Activated naive CD4-positive, alpha-beta T cell treated with anti-CD3 and anti-CD28 coated beads for 36 hours (primary cell): Measurements from ENCODE around the gene SYNM. TPM values are rescaled to one million over a fixed set of nuclear protein-coding genes. Genes with fewer than 3 reads are reported as not detected.
"Not testable (repeated sequence)": the region's sequence is repeated elsewhere in the genome, so short reads cannot be mapped to it uniquely, and the experiment has no call there.

Experiments
- CTCF ChIA-PET: fragments of 350-600 bp; sonication (Branson Sonifier 250); formaldehyde crosslinking; loops from one replicate; lab custom pipeline; 2021; ENCODE audit warnings: antibody characterized with exemption; lab: Charles Lee
- DNase-seq: peaks from one replicate; pipeline ENCODE4 v3.0.0-alpha.2; 2020
- H3K27ac Mint-ChIP-seq: one replicate; pipeline ENCODE4 v1.8.0; 2021; ENCODE audit warnings: mild to moderate bottlenecking, mixed read lengths
- H3K27me3 Mint-ChIP-seq: one replicate; pipeline ENCODE4 v1.8.0; 2021; ENCODE audit warnings: low read depth, mixed read lengths
- H3K36me3 Mint-ChIP-seq: one replicate; pipeline ENCODE4 v1.8.0; 2021; ENCODE audit warnings: low read depth, mixed read lengths
- H3K4me1 Mint-ChIP-seq: one replicate; pipeline ENCODE4 v1.8.0; 2021; ENCODE audit warnings: low read depth, mixed read lengths
- H3K4me3 Mint-ChIP-seq: one replicate; pipeline ENCODE4 v1.8.0; 2021; ENCODE audit warnings: mild to moderate bottlenecking, moderate library complexity, mixed read lengths
- H3K9me3 Mint-ChIP-seq: one replicate; pipeline ENCODE4 v1.8.0; 2021; ENCODE audit warnings: mixed read lengths
- intact Hi-C: fragments of 100-400 bp; cut with micrococcal nuclease; formaldehyde crosslinking; loops from one replicate; pipeline ENCODE4 v1.15.1; 2023
- total RNA-seq, 2 experiments: library from RNA; stranded (reverse); gene quantifications; one replicate each; pipeline ENCODE4 v1.2.3, GENCODE V29; 2021

The SYNM gene
- total RNA-seq, 2 experiments from 2014 or later: 1.3 to 1.4 TPM

DNA sequence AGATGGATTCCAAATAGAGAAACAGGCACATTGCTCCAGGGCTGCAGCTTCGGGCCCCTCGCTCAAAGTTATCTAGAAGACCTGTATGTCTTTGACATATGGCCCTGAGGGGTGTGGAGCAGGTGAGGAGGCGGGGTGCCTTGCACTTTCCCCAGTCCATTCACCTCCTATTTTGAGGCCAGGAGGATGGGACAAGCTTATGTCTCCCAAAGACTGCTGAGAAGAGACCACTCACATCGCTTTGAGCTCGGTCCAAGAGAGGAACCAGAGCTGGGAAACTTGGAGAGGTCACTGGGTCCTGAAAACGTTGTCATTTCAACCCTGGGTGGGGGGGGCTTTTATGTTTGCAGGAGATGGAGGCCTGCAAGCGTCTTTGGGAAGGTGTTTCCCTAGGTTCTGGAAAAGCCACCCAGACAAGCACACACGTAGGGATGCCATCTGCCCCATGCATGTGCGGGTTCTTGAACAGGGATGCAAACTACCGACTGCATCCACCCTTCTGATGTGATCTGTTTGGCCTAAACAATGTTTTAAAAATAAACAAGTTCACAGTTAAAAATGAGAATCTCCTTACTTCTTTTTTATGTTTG lies 33.7 kb upstream of the SYNM start:
- intact Hi-C loops: loop anchor here (10.0 kb wide), 1 partner anchor 756 kb away; no protein-coding TSS in a partner anchor
- Mint-ChIP-seq H3K27me3 (no peaks in the 10 kb centered on the region), H3K36me3 (no peaks in the 10 kb centered on the region), H3K4me3 (no peak overlapping the region), H3K9me3 (no peaks in the 10 kb centered on the region), H3K27ac (no peak overlapping the region), H3K4me1 (peaks cover 2% of the 10 kb centered on the region)
- CTCF ChIA-PET: interaction anchor here (0.7 to 1.1 kb wide), 3 partner anchors 13 to 149 kb away, joined by 3 read pairs; no protein-coding TSS in a partner anchor
- no peak for DNase-seq

DNA sequence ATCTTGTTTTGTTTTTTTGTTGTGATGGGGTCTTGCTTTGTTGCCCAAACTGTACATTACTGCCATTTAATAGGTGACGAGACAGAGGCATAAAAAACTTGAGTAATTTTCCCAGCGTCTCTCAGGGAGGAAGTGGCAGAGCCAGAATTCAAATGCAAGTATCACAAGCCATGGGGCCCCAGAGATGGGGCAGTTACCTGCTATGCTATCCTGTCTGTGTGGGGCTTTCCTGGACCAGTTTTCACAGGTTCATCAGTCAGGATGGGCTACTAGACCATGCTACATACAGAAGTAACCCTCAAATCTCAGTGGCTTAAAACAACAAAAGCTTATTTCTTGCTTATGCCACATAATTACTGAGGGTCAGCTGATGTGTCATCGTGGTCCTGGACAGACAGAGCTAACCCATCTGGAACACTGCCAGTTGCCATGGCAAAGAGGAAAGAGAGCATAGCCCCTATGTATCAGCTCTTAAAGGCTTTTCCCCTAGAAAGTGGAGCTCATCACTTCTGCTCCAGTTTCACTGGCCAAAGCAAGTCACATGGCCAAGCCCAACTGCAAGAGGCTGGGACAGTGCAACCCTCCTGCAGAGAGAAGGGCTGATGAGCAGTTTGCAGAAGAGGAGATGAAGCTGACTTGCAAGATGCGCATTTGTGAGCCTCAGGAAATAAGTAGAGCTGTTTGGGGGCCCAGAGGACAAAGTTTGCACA lies 31.7 kb upstream of the SYNM start:
- intact Hi-C loops: loop anchor here (10.0 kb wide), 1 partner anchor 758 kb away; no protein-coding TSS in a partner anchor
- CTCF ChIA-PET: interaction anchor here (1.0 to 4.5 kb wide), 4 partner anchors 13 to 630 kb away, joined by 3 to 41 read pairs (median 4); no protein-coding TSS in a partner anchor
- DNase-seq: no peak
- Mint-ChIP-seq H3K4me3 (no peak overlapping the region), H3K9me3 (no peaks in the 10 kb centered on the region), H3K4me1 (peaks cover 7% of the 10 kb centered on the region), H3K36me3 (no peaks in the 10 kb centered on the region), H3K27me3 (no peaks in the 10 kb centered on the region), H3K27ac (no peak overlapping the region)

DNA sequence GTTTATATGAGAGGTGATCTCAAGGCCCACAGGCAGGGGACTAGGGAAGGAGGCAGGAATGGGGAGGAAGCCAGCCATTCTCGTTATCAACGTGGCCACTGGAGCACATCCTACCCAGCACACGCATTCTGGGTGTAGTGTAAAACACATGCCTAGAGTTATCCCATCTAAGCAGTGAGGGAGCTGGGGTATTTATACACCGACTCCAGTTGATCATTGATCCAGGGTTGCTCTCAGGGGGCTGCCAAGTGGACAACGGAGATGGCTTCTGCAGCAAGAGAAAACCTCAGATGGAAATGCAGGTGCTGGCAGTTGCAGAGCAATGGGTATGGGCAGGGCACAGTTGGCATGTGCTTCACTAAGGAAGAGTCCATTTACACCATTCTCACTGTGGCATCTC lies 30.4 kb upstream of the SYNM start:
- Mint-ChIP-seq H3K9me3 (no peaks in the 10 kb centered on the region), H3K27ac (no peak overlapping the region), H3K4me3 (no peak overlapping the region), H3K27me3 (peaks cover 2% of the 10 kb centered on the region), H3K4me1 (peaks cover 7% of the 10 kb centered on the region), H3K36me3 (no peaks in the 10 kb centered on the region)
- intact Hi-C loops: loop anchor here (10.0 kb wide), 1 partner anchor 760 kb away; no protein-coding TSS in a partner anchor
- CTCF ChIA-PET: interaction anchor here (0.7 to 4.5 kb wide), 4 partner anchors 15 to 647 kb away, joined by 3 to 41 read pairs (median 8); no protein-coding TSS in a partner anchor
- no peak for DNase-seq

DNA sequence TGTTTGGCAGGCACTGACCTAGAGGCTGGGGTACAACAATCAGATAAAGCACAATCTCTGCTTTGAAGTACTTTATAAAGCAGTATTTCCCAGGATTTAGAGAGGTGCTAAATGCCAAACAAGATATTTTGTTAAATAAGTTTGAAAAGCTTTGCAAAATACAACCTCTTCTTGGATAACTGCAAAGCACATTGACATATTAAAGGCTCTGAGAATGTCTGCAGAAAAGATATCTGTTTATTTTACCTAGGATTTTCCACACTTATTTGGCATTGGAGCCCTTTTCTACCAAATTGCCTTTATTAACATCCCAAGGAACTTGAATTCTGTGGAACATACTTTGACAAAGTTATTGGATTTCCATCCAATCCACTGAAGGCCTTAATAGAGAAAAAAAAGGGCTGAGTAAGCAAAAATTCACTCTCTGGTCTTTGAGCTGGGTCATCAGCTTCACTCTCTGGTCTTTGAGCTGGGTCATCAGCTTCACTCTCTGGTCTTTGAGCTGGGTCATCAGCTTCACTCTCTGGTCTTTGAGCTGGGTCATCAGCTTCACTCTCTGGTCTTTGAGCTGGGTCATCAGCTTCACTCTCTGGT lies 29.7 kb upstream of the SYNM start:
- not testable (repeated sequence) for H3K4me1 Mint-ChIP-seq, DNase-seq, H3K4me3 Mint-ChIP-seq, H3K27me3 Mint-ChIP-seq, H3K9me3 Mint-ChIP-seq, H3K27ac Mint-ChIP-seq, H3K36me3 Mint-ChIP-seq
- CTCF ChIA-PET: interaction anchor here (0.9 to 4.5 kb wide), 6 partner anchors 15 to 631 kb away, joined by 3 to 41 read pairs (median 4); no protein-coding TSS in a partner anchor
- intact Hi-C loops: loop anchor here (5.0 to 10.0 kb wide), 3 partner anchors 298 to 760 kb away; partner anchors contain the start of gene IGF1R

DNA sequence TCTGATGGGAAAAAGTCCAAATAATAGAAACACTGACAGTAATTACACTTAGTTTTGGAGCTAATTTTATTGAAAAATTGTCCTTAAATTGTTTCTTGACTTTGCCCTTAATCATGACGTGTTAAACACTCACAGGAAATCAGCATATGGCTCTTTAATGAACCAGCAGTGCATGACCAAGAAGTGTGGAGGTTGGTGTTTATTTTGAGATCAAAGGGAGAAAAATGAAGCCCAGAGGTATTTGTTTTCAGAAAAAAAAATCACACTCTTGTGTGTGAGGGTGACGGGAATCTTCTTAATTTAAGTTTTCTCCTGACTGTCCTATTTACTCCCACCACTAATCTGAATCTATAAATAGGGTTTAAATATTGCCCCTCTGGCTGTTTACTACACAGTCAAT lies 28.8 kb upstream of the SYNM start:
- H3K4me3 Mint-ChIP-seq: peak overlapping the region; percentile 72
- H3K9me3 Mint-ChIP-seq: no peaks in the 10 kb centered on the region
- intact Hi-C loops: loop anchor here (1.0 to 10.0 kb wide), 5 partner anchors 299 to 761 kb away; partner anchors contain the start of gene IGF1R
- no peak overlapping the region for H3K27ac Mint-ChIP-seq
- CTCF ChIA-PET: interaction anchor here (0.7 to 4.5 kb wide), 27 partner anchors 8 to 648 kb away, joined by 3 to 41 read pairs (median 4); no protein-coding TSS in a partner anchor
- H3K27me3 Mint-ChIP-seq: peaks cover 7% of the 10 kb centered on the region
- H3K36me3 Mint-ChIP-seq: no peaks in the 10 kb centered on the region
- peaks cover 7% of the 10 kb centered on the region for H3K4me1 Mint-ChIP-seq
- DNase-seq: no peak

DNA sequence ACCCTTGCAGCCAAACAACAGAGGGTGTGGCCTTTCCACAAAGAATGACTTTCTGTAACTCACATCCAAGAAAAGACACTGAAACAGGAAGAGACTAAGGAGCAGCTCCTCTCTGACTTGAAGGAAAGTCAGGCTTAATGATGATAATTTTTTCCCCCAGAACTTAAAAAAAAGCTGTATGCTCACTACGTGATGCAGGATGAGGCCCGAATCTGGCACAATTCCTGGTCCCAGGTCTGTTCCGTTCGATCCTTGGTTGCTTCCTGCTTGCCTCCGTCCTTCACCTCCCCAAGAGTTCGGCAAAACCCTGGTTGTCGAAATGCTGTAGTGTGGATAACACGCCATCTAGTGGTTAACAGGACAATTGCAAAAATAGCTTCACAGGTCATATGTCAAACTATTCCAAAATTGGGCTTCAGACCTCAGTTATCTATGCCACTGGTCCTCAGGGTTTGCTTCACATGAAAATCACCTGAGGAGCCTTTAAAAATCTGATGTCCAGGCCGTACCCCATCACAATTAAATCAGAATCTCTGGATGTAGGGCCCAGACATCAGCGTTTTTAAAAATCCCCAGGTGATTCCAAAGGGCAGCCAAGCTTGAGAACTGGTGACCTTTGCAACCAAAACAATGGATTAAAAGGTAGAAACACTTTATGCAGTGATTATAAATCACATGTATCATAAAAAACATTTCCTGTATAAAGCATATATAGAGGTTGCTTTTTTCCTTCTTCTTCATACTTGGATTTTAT lies 28.1 kb upstream of the SYNM start:
- Mint-ChIP-seq H3K27ac (no peak overlapping the region), H3K9me3 (no peaks in the 10 kb centered on the region), H3K36me3 (no peaks in the 10 kb centered on the region), H3K4me3 (peak overlapping the region; percentile 72), H3K4me1 (peaks cover 7% of the 10 kb centered on the region), H3K27me3 (peaks cover 9% of the 10 kb centered on the region)
- CTCF ChIA-PET: interaction anchor here (0.7 to 4.5 kb wide), 29 partner anchors 9 to 649 kb away, joined by 3 to 41 read pairs (median 4); no protein-coding TSS in a partner anchor
- intact Hi-C loops: loop anchor here (1.0 to 10.0 kb wide), 5 partner anchors 299 to 762 kb away; partner anchors contain the start of gene IGF1R
- peak; percentile 61 for DNase-seq

DNA sequence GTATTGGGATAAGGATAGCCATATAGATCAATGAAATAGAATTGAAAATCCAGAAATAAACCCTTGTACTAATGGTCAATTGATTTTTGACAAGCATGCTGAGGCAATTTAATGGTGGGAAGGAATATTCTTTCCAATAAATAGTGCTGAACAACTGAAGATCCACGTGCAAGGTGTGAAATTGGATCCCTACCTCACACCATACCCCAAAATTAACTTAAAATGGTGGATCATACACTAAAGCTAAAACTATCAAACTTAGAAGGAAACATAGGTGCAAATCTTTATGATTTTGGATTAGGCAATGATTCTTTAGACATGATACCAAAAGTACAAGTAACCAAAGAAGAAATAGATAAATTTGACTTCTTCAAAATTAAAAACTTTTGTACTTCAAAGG lies 22.1 kb upstream of the SYNM start:
- H3K9me3 Mint-ChIP-seq: no peaks in the 10 kb centered on the region
- H3K4me3 Mint-ChIP-seq: no peak overlapping the region
- no peaks in the 10 kb centered on the region for H3K36me3 Mint-ChIP-seq
- intact Hi-C loops: no loop called here
- CTCF ChIA-PET: interaction anchor here (0.6 to 1.1 kb wide), 2 partner anchors 15 to 115 kb away, joined by 3 to 5 read pairs; no protein-coding TSS in a partner anchor
- H3K27ac Mint-ChIP-seq: no peak overlapping the region
- peaks cover 11% of the 10 kb centered on the region for H3K27me3 Mint-ChIP-seq
- no peak for DNase-seq
- H3K4me1 Mint-ChIP-seq: no peaks in the 10 kb centered on the region

DNA sequence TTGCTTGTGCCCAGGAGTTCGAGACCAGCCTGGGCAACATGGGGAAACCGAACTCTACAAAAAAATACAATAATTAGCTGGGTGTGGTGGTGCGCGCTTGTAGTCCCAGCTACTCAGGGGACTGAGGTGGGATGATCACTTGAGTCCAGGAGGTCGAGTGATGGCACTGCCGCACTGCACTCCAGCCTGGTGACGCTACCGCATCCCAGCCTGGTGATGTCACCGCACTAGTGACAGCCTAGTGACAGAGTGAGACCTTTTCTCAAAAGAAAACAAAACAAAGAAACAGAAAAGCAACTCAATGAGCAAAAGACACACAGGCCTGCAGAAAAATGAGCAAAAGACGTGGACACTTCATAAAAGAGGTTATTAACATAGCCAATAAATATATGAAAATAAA lies 19.9 kb upstream of the SYNM start:
- no peak for DNase-seq
- no peaks in the 10 kb centered on the region for H3K9me3 Mint-ChIP-seq
- H3K4me1 Mint-ChIP-seq: peaks cover 2% of the 10 kb centered on the region
- intact Hi-C loops: no loop called here
- no peaks in the 10 kb centered on the region for H3K36me3 Mint-ChIP-seq
- CTCF ChIA-PET: interaction anchor here (0.7 kb wide), 1 partner anchor 669 kb away, joined by 3 read pairs; no protein-coding TSS in a partner anchor
- no peak overlapping the region for H3K4me3 Mint-ChIP-seq
- H3K27ac Mint-ChIP-seq: no peak overlapping the region
- peaks cover 11% of the 10 kb centered on the region for H3K27me3 Mint-ChIP-seq

DNA sequence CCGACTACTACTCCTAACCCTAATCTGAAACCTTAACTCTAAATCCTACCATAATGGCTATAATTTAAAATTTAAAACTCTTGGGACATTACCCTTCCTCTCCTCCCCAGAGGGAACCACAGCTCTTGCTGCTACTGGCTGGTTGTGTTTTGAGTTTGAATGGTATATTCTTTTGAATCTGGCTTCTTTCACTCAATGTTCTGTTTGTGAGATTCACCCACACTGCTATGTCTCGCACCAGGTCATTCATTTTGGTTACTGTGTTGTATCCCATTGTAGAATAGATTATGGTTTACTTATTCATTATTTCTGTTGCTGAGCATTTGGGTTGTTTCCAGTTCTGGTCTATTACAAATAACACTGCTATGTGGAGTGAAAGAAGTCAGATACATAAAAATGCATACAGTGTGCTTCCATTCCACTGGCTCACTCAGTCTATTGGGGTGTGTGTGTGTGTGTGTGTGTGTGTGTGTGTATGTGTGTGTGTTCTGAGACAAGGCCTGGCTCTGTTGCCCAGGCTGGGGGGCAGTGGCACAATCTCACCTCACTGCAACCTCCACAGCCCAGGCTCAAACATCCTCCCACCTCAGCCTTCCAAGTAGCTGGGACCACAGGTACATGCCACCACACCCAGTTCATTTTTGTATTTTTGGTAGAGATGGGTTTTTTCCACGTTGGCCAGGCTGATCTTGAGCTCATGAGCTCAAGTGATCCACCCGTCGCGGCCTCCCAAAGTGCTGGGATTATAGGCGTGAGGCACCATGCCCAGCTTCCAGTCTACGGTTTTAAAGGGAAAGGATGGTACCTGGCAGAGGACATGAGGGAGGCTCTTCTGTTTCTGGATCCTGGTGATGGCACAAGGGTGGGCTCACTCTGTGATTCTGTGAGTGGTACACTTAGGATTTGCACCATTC lies 19.2 kb upstream of the SYNM start:
- no peak overlapping the region for H3K4me3 Mint-ChIP-seq
- CTCF ChIA-PET: interaction anchor here (0.6 to 1.8 kb wide), 3 partner anchors 9 to 124 kb away, joined by 3 to 10 read pairs (median 3); no protein-coding TSS in a partner anchor
- H3K27ac Mint-ChIP-seq: no peak overlapping the region
- DNase-seq: no peak
- peaks cover 14% of the 10 kb centered on the region for H3K27me3 Mint-ChIP-seq
- intact Hi-C loops: no loop called here
- H3K9me3 Mint-ChIP-seq: no peaks in the 10 kb centered on the region
- peaks cover 8% of the 10 kb centered on the region for H3K4me1 Mint-ChIP-seq
- H3K36me3 Mint-ChIP-seq: no peaks in the 10 kb centered on the region

DNA sequence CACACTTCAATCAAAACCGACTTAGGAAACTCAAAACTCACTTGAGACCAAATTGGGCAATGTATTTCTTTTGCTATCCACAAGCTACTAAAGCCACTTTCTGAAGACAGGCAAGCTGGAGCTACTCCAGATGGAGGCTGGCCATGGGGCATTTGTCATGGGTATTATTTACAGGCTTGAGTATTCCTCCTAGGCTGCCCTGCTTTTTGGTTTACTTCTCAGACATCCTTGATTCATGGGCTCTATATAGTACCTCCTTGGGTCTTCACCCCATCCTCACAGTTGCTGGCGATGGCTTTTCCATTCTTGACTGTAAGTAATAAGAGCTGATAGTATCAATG lies 18.6 kb upstream of the SYNM start:
- no peak overlapping the region for H3K27ac Mint-ChIP-seq
- peaks cover 8% of the 10 kb centered on the region for H3K27me3 Mint-ChIP-seq
- H3K4me3 Mint-ChIP-seq: no peak overlapping the region
- DNase-seq: no peak
- no peaks in the 10 kb centered on the region for H3K36me3 Mint-ChIP-seq
- intact Hi-C loops: no loop called here
- CTCF ChIA-PET: interaction anchor here (0.9 to 1.8 kb wide), 2 partner anchors 10 to 16 kb away, joined by 3 to 10 read pairs; no protein-coding TSS in a partner anchor
- H3K4me1 Mint-ChIP-seq: peaks cover 8% of the 10 kb centered on the region
- H3K9me3 Mint-ChIP-seq: no peaks in the 10 kb centered on the region
